ENCODE data around the gene TUBGCP3.
A peak's percentile ranks its signal among the peaks of the same experiment; 100 is the strongest.
"Not testable (repeated sequence)": the region's sequence is repeated elsewhere in the genome, so short reads cannot be mapped to it uniquely, and the experiment has no call there.

Gene TUBGCP3, protein sequence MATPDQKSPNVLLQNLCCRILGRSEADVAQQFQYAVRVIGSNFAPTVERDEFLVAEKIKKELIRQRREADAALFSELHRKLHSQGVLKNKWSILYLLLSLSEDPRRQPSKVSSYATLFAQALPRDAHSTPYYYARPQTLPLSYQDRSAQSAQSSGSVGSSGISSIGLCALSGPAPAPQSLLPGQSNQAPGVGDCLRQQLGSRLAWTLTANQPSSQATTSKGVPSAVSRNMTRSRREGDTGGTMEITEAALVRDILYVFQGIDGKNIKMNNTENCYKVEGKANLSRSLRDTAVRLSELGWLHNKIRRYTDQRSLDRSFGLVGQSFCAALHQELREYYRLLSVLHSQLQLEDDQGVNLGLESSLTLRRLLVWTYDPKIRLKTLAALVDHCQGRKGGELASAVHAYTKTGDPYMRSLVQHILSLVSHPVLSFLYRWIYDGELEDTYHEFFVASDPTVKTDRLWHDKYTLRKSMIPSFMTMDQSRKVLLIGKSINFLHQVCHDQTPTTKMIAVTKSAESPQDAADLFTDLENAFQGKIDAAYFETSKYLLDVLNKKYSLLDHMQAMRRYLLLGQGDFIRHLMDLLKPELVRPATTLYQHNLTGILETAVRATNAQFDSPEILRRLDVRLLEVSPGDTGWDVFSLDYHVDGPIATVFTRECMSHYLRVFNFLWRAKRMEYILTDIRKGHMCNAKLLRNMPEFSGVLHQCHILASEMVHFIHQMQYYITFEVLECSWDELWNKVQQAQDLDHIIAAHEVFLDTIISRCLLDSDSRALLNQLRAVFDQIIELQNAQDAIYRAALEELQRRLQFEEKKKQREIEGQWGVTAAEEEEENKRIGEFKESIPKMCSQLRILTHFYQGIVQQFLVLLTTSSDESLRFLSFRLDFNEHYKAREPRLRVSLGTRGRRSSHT

DNA sequence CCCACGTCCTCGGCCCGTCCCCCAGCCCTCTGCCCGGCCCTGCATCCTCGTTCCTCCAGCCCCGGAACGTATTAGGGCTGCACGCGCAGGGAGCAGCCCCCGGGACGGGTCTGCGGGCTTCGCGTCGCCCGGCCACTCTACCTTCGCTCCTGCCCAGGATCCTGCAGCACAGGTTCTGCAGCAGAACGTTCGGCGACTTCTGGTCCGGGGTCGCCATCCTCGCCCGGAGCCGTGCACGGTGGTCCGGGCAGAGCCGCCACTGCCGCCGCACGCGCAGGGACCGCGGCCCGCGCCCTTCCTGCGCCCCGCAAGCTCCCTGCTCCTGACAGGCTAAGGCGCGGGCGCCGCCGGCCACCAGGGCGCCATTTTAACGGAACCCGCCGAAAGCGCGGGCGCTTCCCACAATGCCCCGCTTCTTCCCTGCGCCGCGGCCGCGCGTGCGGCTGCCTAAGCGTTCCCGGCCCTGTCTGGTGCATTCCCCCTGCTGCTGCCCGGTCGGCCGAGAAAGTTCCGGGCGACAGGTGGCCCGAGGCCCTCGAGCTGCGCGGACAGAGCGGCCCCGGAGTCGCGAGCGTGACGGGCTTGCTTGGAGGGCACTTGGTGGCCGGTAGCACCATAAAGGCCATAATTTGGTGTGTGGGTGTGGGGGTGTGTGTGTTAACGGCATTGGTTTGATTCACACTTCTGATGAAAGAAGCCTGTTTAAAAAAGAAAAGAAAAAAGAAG is at the start of gene TUBGCP3:
Gene TUBGCP3, minus strand, starts transcription at position 390 of the 726 bp plus-strand sequence. Its CDS starts 173 bp downstream, at position 217.
- DNase-seq = peak; percentile 94

DNA sequence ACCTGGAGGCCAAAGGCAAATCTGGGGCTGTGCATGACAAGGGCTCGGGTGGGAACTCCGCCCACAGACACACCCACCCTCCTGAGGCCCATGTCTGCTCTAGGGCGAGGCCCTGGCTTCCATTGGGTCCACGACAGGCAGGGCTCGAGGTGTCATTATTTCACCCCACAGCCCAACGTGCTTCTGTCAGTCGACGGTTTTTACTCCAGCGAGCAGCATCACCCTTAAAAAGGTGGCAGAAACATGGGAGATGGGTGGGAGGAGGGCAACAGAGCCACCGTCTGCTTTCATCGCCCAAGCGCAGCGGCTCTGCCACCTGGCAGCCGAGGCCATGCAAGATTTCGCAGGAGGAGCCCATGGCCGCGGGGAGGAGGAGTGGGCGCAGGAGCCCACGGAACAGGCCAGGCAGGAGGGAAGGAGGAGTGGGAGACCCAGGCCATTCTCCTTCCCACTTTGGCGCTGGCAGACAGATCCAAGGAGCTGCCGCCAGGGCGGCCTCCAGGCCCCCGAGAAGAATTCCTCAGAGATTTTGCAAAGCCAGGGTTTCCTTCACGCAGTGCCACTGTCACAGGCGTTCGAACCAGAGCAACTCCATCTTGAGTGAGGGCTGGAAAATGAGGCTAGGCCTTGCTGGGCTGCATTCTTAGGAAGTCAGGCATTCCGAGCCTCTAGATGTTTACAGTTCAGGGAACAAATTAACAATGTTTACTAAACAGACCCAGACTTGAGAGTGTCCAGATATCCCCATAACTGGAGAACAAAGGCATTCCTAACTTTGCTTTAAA is 49.3 kb upstream of the TUBGCP3 start:
- DNase-seq = no peak

DNA sequence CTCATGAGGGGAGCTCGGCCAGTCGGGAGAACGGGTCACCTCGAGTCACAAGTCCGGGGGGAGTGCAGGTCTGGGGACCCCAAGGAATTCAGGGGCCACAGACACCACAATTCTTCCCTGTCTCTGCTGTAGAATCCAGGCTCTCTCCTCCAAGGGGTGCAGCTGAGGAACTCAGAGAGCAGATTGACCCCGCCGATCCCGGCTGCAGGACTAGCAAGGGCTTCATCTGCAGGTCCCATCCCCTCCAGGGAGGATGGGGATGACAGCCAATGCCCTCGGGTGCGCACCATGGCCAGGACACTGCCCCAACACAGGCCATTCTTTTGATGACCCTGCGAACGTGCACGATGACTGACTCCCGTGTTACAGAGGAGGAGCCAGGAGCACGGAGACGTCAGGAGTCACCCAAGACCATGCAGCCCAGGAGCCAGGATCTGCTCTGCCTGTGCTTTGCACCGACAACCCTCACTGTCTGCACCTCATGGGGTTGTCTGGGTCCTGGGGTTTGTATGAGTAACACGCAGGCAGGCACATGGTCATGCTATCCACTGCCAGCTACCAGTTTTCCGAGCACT is 48.5 kb upstream of the TUBGCP3 start:
- DNase-seq = no peak

DNA sequence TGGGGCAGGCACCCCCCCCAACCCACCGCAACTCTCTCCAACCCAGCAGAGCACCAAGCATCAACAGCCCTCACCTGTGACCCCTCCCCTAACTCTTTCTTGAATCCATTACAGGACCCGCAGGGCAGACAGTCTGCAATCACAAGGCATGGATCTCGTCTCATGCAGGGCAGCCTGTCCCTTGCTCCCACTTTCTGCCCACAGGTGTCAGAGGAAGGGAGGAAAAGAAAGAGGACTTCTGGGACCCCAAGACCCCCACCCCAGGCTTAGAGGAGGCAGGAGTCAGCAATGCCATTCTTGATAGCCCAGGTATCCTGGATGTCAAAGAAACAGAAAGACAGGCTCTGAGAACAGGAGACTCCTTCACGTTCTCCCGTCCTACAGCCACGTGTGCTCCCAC is 47.4 kb upstream of the TUBGCP3 start:
- DNase-seq = no peak

DNA sequence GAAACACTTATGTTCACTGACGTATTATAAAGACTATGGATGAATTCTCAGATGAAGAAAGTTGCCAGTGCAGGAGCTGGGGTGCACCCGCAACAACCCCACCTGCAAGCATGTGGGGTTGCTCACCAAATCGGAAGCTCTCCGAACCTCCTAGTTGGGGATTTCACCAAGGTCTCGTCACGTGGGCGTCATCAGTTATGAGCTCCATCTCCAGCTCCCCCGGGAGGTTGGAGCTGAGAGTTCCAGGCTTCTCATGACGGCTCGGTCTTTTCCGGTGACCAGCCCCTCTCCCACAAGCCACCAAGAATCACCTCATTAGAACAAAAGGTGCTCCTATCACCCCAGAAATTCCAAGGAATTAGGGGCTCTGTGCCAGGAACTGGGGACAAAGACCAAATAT is 46.1 kb upstream of the TUBGCP3 start:
- no peak for DNase-seq

DNA sequence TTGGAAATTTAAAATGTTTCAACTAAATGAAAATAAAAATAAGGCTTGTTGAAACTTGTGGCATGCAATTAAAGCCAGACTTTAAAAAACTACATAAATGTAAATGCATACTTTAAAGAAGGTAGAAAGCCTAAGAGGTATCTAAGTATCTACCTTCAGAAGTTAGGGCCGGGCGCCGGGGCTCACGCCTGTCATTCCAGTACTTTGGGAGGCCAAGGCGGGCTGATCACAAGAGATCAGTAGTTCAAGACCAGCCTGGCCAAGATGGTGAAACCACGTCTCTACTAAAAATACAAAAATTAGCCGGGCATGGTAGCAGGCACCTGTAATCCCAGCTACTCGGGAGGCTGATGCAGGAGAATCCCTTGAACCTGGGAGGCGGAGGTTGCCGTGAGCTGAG is 42.3 kb upstream of the TUBGCP3 start:
- not testable (repeated sequence) for DNase-seq

DNA sequence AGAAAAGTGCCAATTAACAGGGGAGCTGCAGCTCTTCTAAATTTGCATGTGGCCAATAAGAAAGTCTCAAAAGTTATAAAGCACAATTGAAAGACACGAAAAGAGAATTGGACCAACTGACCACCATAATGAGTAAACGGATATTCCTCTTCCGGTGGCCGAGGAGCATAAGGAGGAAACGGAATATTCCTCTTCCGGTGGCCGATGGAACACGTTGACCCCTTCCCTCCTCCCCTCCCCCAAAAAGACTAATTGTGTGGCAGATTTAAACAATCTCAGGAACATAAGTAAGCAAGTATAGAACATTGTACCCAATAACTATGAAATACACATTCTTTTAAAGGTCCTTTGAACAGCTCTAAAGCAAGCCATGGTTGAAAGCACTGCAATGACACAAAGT is 41.2 kb upstream of the TUBGCP3 start:
- no peak for DNase-seq

DNA sequence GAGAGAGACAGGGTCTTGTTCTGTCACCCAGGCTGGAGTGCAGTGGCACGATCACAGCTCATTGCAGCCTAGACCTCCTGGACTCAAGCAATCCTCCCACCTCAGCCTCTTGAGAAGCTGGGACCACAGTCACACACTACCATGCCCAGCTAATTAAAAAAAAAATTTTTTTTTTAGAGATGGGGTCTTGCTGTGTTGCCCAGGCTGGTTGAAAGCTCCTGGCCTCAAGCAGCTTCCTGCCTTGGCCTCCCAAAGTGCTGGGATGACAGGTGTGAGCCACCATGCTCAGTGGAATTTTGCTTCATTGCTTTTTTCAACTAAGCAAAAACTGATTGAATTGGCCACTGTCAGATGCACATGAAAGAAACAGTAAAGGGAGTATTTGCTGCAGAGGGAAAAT is 39.7 kb upstream of the TUBGCP3 start:
- not testable (repeated sequence) for DNase-seq

DNA sequence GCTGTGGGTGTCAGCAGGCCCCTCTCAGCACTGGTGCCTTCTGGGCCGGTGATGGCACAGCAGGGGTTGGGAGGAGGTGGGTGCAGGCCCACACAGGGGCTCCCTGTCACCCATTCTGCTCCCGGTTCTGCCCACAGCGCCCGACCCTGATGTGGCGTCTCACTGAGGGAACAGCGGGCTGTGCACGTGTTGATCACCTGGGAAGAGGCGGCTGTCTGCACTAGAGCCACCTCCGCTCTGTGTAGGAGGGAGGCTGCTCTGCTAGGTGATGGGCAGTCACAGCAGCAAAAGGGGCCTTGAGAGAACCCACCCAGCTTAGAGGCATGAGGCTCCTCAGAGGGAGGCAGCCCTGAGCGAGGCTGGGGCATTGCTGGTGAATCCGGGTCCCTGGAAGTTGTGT is 39.2 kb upstream of the TUBGCP3 start:
- DNase-seq = no peak

DNA sequence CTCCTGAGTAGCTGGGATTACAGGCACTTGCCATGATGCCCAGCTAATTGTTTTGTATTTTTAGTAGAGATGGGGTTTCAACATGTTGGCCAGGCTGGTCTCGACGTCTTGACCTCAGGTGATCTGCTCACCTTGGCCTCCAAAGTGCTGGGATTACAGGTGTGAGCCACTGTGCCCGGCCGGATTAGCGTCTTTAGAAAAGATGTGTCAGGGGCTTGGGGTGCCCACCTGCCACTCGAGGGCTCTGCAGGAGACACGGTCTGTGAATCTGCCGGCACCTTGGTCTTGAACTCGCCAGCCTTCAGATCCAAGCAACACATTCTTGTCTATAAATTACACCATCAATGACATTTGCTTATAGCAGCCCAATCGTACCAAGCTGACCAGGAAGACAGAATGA is 38.8 kb upstream of the TUBGCP3 start:
- no peak for DNase-seq

DNA sequence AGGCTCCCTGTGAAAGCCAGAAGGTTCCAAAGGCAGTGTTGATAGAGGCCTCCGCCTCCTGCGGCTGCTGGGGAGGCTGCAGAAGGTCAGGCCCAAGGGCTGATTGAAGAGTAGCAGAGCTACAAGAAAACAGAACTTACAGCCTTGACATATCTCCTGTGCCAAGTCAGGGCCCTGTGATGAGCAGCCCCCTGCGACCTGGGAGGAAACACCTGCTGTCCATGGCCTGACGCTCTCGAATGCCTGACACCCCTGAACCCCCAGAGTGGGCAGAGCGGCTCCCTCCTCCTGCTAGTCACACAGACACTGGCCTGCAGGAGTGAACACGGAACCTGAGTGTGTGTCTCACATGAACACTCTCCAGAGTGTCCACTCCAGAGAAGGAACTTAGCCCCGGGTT is 38.2 kb upstream of the TUBGCP3 start:
- no peak for DNase-seq

DNA sequence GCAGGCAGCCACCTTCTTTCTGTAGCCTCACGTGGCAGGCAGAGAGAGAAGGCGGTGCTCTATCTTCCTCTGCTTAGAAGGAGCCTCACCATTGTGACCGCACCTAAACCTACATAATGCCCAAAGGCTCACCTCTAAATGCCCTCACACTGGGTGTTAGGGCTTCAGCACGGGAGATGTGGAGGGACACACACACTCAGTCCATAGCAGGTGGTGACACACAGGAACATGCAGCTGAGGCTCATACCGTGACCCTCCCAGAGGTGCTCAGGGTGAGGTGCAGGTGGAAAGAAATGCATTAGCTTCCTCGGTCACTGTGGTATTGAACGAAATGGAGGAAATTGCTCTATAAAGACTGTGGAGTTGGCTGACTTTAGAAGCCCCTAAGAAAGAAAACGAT is 37.7 kb upstream of the TUBGCP3 start:
- DNase-seq = no peak

DNA sequence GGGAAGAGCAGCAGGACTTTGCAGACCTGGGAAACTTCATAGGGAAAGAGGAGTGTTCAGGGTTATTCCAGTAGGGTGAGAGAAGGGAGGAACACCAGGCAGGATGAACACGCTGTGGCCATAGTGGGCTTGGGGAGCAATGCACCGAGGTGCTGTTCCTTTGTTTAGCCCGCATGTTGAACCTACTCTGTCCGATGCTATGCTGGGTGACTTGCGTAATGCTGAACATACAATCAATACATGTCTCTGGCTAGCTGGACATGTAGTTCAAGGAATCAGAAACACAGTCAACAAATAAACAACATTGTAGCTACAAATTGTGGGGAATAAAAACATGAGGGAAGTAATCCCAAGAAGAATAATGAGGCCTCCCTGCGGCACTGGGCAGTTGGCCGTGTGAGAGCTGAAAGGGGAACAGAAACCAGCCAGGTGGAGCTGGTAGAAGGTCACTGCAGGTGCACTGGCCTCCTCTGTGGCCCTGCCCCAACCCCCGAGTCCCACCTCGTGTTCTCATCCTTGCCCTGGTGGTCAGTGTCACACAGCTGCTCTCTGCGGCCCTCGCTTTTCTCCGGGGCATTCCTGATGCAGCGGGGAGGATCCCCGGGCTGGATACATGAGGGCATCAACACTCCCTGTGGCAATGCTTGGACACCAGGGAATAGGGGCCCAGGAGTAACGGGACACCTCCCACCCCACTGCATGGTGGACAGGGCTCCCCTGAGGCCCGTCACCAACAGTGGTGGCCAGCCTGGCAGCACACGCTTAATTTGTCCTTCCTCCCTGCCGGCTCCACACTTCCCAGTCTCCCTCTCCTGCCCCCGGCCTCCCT is 36.9 kb upstream of the TUBGCP3 start:
- no peak for DNase-seq

DNA sequence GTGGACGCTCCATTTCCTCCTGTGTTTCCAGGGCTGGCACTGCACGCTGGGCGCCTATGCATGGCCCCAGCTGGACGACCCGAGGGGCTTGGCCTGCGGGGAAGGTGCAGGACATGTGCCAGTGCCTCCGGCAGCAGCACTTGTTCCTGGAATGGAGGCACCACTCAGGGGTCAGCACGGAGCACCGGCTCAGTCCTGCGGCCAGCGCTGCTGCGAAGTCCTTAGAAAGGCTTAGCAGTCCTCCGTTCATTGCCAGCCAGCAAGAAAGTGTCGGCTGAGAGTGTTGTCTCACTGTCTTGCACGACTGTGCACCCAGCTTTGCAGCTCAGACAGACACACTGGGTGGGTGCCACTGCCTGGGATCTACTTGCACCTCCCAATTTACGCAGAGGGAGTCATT is 36.1 kb upstream of the TUBGCP3 start:
- DNase-seq = no peak

DNA sequence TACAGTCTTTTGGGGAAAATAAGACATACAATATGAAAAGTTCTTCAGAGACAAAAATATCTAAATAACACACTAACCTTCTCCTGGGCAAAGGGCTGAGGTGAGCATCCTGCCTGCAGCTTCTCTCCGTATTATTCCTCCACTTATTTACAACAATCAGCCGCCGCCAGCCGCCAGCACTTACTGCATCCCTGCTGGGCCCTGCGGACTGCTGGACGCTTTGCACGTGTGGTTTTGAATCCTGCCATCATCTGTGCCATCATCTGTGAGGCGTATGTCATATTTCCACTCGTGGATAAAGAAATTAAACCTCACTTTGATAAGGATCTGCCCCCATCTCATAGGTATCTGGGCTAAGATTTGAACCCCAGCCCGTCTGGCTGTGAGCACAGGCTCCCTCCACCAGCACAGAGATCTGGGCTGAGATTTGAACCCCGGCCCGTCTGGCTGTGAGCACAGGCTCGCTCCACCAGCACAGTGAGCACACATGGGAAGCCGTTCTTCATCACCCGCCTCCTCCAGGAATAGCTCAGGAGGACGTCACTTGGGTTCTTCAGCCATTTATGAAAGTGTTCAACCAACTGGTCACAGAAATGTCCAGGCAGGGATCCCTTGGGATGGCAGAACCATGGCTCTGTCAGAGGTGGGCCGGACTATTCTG is 35.2 kb upstream of the TUBGCP3 start:
- no peak for DNase-seq

DNA sequence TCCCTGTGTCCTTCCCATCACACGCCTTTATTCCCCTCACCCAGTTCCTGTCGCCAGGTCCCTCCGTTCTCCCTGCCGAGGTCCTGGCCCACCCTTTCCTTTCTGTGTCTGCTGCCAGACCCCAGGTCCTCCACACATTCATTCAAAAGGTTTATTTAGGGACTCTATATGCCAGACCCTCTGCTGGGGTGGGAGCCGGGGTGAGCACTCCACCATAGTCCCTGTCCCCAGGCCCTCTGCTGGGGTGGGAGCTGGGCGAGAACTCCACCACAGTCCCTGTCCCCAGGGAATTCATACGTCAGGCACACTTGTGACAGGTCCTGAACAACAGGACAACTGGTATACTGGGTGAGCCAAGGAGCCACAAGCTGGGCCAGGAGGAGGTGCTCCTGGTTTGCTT is 34.4 kb upstream of the TUBGCP3 start:
- no peak for DNase-seq

DNA sequence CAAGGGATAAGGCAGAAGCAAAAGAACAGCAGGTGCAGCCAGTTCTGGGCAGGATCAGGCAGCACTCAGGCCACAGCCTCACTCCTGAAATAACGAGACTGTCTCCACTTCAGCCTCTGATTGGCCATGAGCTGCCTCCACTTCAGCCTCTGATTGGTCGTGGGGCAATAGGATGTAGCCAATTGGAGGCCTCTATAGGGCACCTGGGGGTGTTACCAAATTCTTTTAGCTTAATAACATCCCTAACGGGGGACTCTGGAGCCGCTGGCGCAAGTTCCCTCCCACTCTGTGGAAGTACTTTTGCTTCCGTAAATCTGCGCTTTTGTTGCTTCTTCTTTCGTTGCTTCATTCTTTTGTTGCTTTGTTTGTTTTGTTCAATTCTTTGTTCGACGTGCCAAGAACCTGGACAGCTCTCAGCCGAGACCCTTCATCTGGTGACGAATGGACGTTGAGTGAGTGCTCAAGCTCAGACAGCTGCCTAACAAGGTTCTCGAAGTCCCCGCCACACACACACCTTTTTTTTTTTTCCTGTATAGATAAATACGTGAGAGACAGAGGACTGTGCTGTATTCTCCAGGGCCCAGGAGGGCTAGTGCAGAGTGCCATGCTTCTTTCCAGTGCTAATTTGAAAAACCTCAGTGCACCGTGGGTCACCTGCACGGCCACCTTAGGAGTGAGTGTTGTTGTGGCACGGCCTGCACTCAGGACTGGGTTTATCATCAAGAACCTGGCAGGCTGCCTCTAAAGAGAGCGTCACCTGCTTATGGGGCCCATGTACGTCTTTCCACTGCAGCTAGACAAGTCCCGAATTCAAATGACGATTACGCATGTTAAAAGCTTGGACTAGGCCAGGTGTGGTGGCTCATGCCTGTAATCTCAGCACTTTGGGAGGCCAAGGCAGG is 32.0 kb upstream of the TUBGCP3 start:
- DNase-seq = peak; percentile 99

DNA sequence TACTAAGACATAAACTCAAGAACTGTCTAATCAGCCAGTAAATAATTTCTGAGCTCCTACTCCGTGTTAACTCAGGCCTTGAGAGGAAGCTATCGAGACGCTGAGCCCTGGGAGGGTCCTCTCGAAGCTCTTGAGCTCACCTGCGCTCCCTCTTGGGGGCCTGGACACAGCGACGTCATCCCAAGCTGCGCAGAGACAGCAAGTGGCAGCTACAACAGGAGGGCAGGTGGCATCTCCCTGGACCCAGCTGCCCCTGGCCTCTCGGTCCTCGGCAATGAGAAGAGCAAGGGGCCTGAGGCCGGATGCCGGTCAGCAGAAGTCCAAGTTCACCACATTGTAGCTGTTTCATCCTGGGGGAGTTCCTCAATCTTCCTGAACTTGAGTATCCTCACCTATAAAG is 30.5 kb upstream of the TUBGCP3 start:
- DNase-seq = no peak

DNA sequence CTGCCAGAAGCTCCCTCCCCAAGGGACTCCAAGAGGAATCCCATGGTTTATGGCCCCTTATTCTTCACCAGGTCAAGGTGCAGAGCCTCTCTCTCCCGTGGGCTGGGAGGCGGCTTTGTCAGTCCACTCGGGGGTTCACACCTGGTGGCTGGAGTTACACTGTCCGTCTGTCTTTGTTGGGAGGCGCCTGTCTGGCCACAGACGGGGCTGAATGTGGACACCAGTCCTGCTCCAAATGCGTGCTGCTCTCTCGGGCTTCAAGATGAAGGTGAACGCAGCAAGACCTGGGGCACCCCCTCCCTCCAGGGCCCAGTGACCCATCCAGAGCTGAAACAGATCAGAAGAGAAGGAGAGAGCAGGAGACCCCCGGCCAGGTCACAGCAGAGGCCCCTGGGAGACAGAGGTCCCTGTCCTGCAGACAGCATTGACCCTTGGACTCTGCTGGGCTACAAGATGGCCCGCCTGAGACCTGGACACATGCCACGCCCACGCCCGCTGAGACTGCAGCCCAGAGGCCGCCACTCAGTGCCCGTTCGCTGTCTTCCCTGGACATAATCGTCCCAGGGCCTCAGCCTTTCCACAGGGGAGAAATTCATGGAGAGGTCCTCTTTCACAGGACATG is 29.9 kb upstream of the TUBGCP3 start:
- no peak for DNase-seq

All from NCI-H1105 treated with DMSO at 0.1 percent for 48 hours (cell line).